ENCODE measurements around the gene SRSF12.
"Not testable (repeated sequence)": the region's sequence is repeated elsewhere in the genome, so short reads cannot be mapped to it uniquely, and the experiment has no call there.

SRSF12 gene

GRCh38 chr6:89131599-89131998 is 13.7 kb upstream of the SRSF12 start:
- no peak for DNase-seq (ENCODE audit: low read depth in 2 of 2)

DNA sequence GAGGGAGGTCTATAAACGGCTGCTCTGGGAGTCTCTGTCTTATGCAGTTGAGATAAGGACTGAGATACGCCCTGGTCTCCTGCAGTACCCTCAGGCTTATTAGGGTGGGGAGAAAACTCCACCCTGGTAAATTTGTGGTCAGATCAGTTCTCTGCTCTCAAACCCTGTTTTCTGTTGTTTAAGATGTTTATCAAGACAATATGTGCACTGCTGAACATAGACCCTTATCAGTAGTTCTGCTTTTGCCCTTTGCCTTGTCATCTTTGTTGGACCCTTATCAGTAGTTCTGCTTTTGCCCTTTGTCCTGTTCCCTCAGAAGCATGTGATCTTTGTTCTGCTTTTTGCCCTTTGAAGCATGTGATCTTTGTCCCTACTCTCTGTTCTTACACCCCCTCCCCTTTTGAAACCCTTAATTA is 10.4 kb upstream of the SRSF12 start:
- DNase-seq (ENCODE audit: low read depth in 2 of 2), result not testable (repeated sequence)

DNA sequence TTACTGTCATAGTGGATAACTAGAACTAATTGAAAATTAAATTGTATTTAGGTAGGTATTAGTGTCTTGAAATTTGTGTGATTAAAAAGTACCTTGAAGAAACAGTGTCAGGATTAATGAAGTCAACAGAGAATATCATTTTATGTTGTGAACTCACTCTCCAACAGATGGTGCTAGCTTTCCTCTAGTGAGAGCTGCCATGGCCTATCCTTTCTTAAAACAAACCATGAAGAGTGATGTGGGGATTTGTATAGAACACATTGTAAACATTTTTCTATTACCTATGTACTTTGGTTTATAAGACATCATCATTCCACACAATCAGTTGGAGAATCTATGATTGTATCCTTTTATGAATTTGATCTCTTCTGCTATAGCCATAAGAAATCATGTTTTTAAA is 4.8 kb upstream of the SRSF12 start:
- DNase-seq (ENCODE audit: low read depth in 2 of 2), result no peak

DNA sequence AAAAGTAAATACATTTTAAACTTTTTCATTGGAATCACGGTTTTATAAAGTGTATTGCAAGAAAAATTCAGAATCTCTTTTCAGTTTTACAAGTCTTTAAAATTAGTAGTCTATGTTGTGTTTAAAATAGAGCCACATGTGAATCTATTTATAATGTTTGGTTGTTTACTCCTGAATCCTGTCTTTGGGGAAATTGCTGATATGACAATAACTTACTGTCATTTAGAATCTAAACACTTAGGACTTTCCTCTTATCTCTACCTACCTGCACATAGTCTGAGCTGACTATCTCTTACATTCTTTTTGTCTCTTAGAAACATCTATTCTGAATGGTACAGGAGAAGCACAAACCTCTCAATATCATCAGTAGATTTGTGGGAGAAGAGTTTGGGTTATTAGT is 4.1 kb upstream of the SRSF12 start:
- no peak for DNase-seq (ENCODE audit: low read depth in 2 of 2)

- no peak for DNase-seq (ENCODE audit: low read depth in 2 of 2)
These were observed 2.5 kb upstream of the SRSF12 start for GRCh38 chr6:89120371-89120770.

GRCh38 chr6:89118931-89119330 is 1.1 kb upstream of the SRSF12 start:
- no peak for DNase-seq (ENCODE audit: low read depth in 2 of 2)

DNA sequence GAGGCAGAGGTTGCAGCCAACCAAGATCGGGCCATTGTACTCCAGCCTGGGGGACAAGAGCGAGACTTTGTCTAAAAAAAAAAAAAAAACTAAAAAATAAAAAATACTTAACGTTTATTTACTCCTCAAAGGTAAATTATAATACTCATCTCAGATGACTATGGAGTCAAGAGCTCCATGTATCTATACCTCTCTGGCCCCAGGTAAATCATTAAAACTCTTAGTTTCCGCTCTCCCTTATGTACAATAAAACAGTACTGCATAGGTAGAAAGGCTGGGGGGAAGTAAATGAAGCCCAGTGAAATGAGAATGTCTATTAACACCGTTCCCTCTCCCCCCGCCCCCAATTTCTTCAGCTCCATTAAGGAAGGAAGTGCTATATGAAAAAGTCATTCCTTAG is 1.2 kb downstream of the SRSF12 start:
- DNase-seq (ENCODE audit: low read depth in 2 of 2), result no peak

GRCh38 chr6:89111933-89112332 is 5.9 kb downstream of the SRSF12 start:
- DNase-seq (ENCODE audit: low read depth in 2 of 2), result no peak

DNA sequence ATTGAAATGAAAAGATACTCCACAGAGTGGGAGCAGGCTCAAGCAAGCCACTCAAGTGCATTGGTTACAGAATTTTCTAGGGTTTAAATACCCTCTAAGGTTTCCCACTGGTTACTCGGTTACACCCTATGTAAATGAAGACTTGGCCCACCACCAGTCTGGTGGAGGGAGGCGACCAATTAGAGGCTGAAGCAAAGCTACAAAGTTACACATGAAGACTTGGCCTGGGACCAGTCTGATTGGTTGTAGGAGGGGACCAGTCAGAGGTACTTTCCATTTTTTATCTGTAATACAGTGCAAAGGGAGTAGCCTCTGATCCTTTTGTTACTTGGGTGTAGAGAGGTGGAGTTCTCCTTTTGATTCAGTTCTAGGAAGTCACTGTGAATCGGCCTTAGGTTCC is 7.6 kb downstream of the SRSF12 start:
- DNase-seq (ENCODE audit: low read depth in 2 of 2), result no peak

DNA sequence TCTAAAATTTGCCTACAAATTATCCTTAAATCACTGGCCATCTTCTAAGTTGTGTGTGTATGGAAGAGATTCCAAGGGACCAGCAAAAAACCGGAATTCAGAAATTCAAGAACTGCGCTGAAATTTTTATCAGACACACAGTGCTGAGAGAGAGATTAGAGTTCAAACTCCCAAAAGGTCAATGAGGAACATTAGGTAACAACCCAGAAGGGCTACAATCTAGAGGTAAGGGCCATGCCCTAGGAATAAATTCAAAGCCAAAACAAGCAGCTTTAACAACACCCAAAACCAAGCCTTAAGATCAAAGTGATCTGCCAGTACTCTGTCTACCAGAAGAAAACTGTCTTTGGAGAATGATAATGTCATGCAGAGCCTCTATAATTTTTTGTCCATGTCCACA is 17.8 kb downstream of the SRSF12 start:
- DNase-seq (ENCODE audit: low read depth in 2 of 2), result no peak

DNA sequence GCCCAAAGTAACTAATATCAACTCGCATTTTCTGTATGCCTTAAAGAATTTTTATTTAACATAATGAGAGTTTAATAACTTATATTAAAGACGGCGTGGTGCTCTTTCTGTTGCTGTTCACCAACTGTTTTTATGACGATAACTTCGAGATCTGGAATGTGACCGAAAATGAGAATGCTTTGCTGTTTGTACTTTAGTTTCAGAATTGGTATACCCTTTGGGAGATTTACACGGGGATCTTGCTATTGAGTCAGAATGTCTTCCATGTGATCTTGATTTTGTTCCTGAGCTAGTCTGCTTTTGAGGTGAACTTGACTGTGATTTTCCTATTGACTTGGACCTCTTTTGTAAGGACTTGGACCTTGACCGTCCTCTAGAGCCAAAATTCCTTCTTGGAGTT is 19.4 kb downstream of the SRSF12 start:
- DNase-seq (ENCODE audit: low read depth in 2 of 2), result no peak

DNA sequence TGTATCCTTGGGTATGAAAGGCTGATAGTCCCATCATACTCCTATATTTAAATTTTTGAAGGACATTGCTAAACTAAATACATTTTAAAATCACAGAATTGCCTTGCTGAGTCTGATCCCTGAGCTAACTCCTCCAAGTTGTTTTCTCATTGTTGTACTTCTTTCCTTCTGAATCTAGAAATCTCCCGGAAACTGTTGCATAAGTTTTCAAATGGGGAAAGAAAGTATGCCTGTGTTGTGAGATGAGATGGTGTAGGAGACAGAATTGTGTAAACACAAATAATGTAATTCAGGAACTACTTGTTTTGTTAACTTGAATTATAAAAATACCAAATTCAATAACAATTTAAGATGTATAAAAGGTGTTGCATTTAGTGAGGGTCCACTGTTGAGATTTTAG is 30.0 kb downstream of the SRSF12 start:
- no peak for DNase-seq (ENCODE audit: low read depth in 2 of 2)

- no peak for DNase-seq (ENCODE audit: low read depth in 2 of 2)
These were observed 32.3 kb downstream of the SRSF12 start for GRCh38 chr6:89085409-89086205.

DNA sequence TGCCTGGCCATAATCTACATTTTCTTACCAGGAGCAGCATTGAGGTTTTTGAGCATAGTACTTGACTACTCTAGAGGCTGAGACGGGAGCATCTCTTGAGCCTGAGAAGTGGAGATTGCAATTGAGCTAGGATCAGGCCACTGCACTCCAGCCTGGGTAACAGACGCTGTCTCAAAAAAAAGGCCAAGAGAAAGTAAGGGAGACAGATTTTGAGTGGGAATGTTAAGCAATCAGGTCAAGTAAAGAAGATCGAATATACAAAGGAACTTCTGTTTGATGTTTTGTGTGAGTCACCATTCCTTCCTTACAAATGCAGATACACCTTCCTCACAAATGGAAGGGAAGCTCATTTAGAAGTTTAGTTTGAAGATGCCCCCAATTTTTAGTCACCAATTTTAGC is 32.9 kb downstream of the SRSF12 start:
- DNase-seq (ENCODE audit: low read depth in 2 of 2), result no peak

DNA sequence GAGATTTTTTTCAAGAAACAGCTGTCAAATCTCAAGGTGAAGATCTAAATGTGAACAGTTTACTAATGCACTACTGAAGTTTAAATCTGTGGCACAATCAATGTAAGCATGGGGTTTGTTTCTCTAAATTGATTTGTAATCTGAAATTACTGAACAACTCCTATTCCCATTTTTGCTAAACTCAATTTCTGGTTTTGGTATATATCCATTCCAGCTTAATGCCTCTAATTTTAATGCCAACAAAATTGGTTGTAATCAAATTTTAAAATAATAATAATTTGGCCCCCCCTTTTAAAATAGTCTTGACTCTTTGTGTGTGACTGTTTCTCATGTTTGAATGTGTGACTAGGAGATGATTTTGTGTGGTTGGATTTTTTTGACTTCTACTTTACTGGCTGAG is 33.3 kb downstream of the SRSF12 start:
- DNase-seq (ENCODE audit: low read depth in 2 of 2), result no peak

- no peak for DNase-seq (ENCODE audit: low read depth in 2 of 2)
These were observed 35.4 kb downstream of the SRSF12 start for GRCh38 chr6:89082486-89082891.

- peak; percentile 94 to 95 for DNase-seq (ENCODE audit: low read depth in 2 of 2)
These were observed 36.2 kb downstream of the SRSF12 start for GRCh38 chr6:89081423-89082322.

- no peak for DNase-seq (ENCODE audit: low read depth in 2 of 2)
These were observed 36.8 kb downstream of the SRSF12 start for GRCh38 chr6:89081129-89081422.

GRCh38 chr6:89080281-89081128 is 37.4 kb downstream of the SRSF12 start, which contains the start of gene PNRC1:
PNRC1 (plus strand) TSS chr6:89080751; CDS start chr6:89080895, 144 bp downstream.
- DNase-seq (ENCODE audit: low read depth in 2 of 2), result peak; percentile 98

DNA sequence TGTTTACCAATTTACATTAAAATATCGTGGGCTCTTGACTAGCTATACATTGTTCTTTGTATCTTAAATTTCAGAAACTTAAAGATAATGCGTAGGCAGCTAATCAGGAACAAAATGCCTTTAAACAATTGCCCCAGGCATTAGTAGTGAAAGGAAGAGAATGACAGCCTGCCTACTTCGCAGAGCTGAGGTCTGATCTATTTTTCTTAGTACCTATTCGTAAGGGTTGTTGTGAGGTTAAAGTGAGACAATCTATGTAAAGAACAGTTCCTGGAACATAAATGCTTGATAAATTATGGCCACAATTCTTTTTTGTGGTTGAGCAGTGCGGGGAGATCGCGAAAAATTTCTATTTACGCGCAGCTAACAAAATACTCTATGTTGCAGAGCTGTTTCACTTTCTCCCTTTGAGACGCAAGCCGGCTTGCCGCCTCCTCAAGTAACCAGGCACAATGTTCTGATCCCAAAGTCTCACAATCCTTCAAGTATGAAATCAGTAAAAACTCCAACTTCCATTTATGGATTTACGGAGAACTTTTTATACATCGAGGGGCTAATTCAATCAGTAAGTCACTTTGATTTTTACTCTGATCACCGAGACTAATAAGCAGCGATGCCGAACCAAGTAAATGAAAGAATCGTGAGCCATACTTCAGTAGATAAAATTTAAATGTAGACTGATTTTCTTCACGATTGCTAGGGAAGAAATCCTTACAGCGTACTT is 38.2 kb downstream of the SRSF12 start:
- DNase-seq (ENCODE audit: low read depth in 2 of 2), result peak; percentile 31 to 37

DNA sequence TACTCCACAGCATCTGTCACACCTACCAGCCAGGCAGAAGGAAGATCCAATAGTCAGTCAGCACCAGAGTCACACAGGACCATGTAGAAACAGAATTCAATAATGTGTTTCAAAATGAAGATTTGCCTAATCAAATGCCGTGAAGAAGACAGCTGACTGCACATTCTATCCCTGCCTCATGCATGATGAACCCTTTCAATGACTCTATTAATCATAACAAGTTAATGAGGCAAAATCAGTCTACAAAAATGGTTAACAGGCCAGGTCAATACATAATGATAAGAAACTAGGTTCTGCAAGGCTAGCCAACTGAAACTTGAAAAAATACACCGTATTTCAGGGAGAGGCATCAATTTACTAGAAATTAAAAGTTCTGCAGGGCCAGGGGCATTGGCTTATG is 44.0 kb downstream of the SRSF12 start:
- no peak for DNase-seq (ENCODE audit: low read depth in 2 of 2)

Measured in fibroblast of skin of left quadriceps (primary cell).